ENCODE results near the gene UBE2D3.

UBE2D3 gene

GRCh38 chr4:102849579-102850104, 22.3 kb upstream of the UBE2D3 start:
- no peaks in the 10 kb centered on the region for H3K4me1 Mint-ChIP-seq (ENCODE audit: low read depth)
- no peaks in the 10 kb centered on the region for H3K27me3 Mint-ChIP-seq (ENCODE audit: low read depth)
- H3K36me3 Mint-ChIP-seq (ENCODE audit: low read depth) = peaks cover 7% of the 10 kb centered on the region
- H3K27ac Mint-ChIP-seq = no peak overlapping the region
- DNase-seq (ENCODE audit: low spot score) = no peak
- H3K9me3 Mint-ChIP-seq = peaks cover 4% of the 10 kb centered on the region
- H3K4me3 Mint-ChIP-seq = no peak overlapping the region

- no peak for DNase-seq (ENCODE audit: low spot score)
- peaks cover 3% of the 10 kb centered on the region for H3K36me3 Mint-ChIP-seq (ENCODE audit: low read depth)
- H3K27ac Mint-ChIP-seq = no peak overlapping the region
- H3K4me1 Mint-ChIP-seq (ENCODE audit: low read depth) = no peaks in the 10 kb centered on the region
- H3K4me3 Mint-ChIP-seq = no peak overlapping the region
- no peaks in the 10 kb centered on the region for H3K27me3 Mint-ChIP-seq (ENCODE audit: low read depth)
- H3K9me3 Mint-ChIP-seq = peaks cover 5% of the 10 kb centered on the region
Observed at GRCh38 chr4:102847687-102848086, 20.3 kb upstream of the UBE2D3 start.

- Mint-ChIP-seq H3K36me3 (ENCODE audit: low read depth) (peaks cover 10% of the 10 kb centered on the region), H3K27me3 (ENCODE audit: low read depth) (no peaks in the 10 kb centered on the region), H3K9me3 (peaks cover 13% of the 10 kb centered on the region), H3K4me3 (no peak overlapping the region), H3K4me1 (ENCODE audit: low read depth) (peaks cover 6% of the 10 kb centered on the region), H3K27ac (no peak overlapping the region)
- DNase-seq (ENCODE audit: low spot score) = no peak
Observed at GRCh38 chr4:102843938-102844337, 16.6 kb upstream of the UBE2D3 start.

- Mint-ChIP-seq H3K4me3 (no peak overlapping the region), H3K4me1 (ENCODE audit: low read depth) (peaks cover 13% of the 10 kb centered on the region), H3K27me3 (ENCODE audit: low read depth) (no peaks in the 10 kb centered on the region), H3K27ac (no peak overlapping the region), H3K36me3 (ENCODE audit: low read depth) (peaks cover 10% of the 10 kb centered on the region), H3K9me3 (peaks cover 13% of the 10 kb centered on the region)
- no peak for DNase-seq (ENCODE audit: low spot score)
Observed at GRCh38 chr4:102843273-102843672, 15.9 kb upstream of the UBE2D3 start.

DNA sequence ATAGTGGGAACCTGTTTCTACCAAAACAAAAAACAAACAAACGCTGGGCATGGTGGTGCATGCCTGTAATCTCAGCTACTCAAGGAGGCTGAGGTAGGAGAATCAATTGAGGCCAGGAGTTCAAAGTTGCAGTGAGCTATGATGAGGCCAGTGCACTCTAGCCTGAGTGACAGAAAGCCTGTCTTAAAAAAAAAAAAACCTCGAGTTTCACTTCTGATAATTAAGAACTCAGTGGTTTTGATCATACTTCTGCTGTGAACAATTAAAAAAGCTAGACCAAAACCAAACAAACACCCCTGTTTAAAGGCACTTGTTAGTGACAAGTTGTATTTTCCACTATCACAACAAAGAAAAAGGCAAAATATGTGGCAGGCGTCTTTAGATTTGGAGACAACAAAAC, 15.0 kb upstream of the UBE2D3 start:
- peaks cover 13% of the 10 kb centered on the region for H3K9me3 Mint-ChIP-seq
- no peak overlapping the region for H3K4me3 Mint-ChIP-seq
- H3K36me3 Mint-ChIP-seq (ENCODE audit: low read depth) = peaks cover 10% of the 10 kb centered on the region
- no peak overlapping the region for H3K27ac Mint-ChIP-seq
- H3K4me1 Mint-ChIP-seq (ENCODE audit: low read depth) = peaks cover 16% of the 10 kb centered on the region
- DNase-seq (ENCODE audit: low spot score) = no peak
- no peaks in the 10 kb centered on the region for H3K27me3 Mint-ChIP-seq (ENCODE audit: low read depth)

- Mint-ChIP-seq H3K4me1 (ENCODE audit: low read depth) (peaks cover 36% of the 10 kb centered on the region), H3K9me3 (no peaks in the 10 kb centered on the region), H3K27me3 (ENCODE audit: low read depth) (no peaks in the 10 kb centered on the region), H3K4me3 (no peak overlapping the region), H3K27ac (no peak overlapping the region), H3K36me3 (ENCODE audit: low read depth) (peaks cover 8% of the 10 kb centered on the region)
- no peak for DNase-seq (ENCODE audit: low spot score)
Observed at GRCh38 chr4:102836596-102836995, 9.2 kb upstream of the UBE2D3 start.

DNA sequence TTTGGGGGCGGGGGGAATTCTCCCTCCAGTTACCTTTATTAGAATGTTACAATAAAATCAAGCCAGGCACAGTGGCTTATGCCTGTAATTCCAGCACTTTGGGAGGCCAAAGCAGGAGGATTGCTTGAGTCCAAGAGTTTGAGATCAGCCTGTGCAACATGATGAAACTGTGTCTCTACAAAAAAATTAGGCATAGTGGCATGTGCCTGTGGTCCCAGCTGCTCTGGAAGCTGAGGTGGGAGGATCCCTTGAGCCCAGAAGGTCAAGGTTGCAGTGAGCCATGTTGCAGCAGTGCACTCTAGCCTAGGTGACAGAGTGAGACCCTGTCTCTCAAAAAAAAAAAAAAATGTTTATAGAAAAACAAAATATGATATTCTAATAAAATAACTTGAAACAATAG, 5.3 kb upstream of the UBE2D3 start:
- H3K4me3 Mint-ChIP-seq = no peak overlapping the region
- H3K36me3 Mint-ChIP-seq (ENCODE audit: low read depth) = peaks cover 4% of the 10 kb centered on the region
- no peaks in the 10 kb centered on the region for H3K27me3 Mint-ChIP-seq (ENCODE audit: low read depth)
- DNase-seq (ENCODE audit: low spot score) = no peak
- no peaks in the 10 kb centered on the region for H3K9me3 Mint-ChIP-seq
- no peak overlapping the region for H3K27ac Mint-ChIP-seq
- H3K4me1 Mint-ChIP-seq (ENCODE audit: low read depth) = peaks cover 29% of the 10 kb centered on the region

- peak overlapping the region; percentile 1 for H3K27ac Mint-ChIP-seq
Observed at GRCh38 chr4:102832105-102832504, 4.8 kb upstream of the UBE2D3 start.

DNA sequence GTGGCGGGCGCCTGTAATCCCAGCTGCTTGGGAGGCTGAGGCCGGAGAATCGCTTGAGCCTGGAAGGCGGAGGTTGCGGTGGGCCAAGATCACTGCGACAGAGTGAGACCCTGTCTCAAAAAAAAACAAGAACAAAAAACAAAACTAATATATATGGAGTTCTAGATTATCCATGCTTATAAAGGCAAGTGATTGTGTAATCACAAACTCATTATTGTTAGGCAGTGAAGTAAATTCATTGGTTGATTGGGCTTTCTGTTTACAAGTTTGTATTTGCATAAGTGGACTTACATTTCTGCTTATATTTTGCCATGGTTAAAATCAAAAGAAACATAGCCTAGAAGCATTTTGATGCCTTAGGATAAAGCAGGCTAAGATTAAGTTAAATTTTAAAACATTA, 2.5 kb upstream of the UBE2D3 start:
- Mint-ChIP-seq H3K36me3 (ENCODE audit: low read depth) (peaks cover 3% of the 10 kb centered on the region), H3K9me3 (no peaks in the 10 kb centered on the region), H3K4me3 (no peak overlapping the region), H3K27ac (no peak overlapping the region), H3K27me3 (ENCODE audit: low read depth) (no peaks in the 10 kb centered on the region), H3K4me1 (ENCODE audit: low read depth) (peaks cover 25% of the 10 kb centered on the region)
- DNase-seq (ENCODE audit: low spot score) = no peak

More at GRCh38 chr4:102832105-102832504, 4.8 kb upstream of the UBE2D3 start:
- Mint-ChIP-seq H3K27me3 (ENCODE audit: low read depth) (no peaks in the 10 kb centered on the region), H3K4me1 (ENCODE audit: low read depth) (peaks cover 29% of the 10 kb centered on the region), H3K36me3 (ENCODE audit: low read depth) (peaks cover 4% of the 10 kb centered on the region), H3K9me3 (no peaks in the 10 kb centered on the region), H3K4me3 (no peak overlapping the region)
- no peak for DNase-seq (ENCODE audit: low spot score)

- Mint-ChIP-seq H3K9me3 (no peaks in the 10 kb centered on the region), H3K36me3 (ENCODE audit: low read depth) (peaks cover 13% of the 10 kb centered on the region), H3K27me3 (ENCODE audit: low read depth) (no peaks in the 10 kb centered on the region), H3K27ac (no peak overlapping the region), H3K4me1 (ENCODE audit: low read depth) (peaks cover 27% of the 10 kb centered on the region), H3K4me3 (no peak overlapping the region)
- no peak for DNase-seq (ENCODE audit: low spot score)
Observed at GRCh38 chr4:102828497-102828808, 1.1 kb upstream of the UBE2D3 start.

DNA sequence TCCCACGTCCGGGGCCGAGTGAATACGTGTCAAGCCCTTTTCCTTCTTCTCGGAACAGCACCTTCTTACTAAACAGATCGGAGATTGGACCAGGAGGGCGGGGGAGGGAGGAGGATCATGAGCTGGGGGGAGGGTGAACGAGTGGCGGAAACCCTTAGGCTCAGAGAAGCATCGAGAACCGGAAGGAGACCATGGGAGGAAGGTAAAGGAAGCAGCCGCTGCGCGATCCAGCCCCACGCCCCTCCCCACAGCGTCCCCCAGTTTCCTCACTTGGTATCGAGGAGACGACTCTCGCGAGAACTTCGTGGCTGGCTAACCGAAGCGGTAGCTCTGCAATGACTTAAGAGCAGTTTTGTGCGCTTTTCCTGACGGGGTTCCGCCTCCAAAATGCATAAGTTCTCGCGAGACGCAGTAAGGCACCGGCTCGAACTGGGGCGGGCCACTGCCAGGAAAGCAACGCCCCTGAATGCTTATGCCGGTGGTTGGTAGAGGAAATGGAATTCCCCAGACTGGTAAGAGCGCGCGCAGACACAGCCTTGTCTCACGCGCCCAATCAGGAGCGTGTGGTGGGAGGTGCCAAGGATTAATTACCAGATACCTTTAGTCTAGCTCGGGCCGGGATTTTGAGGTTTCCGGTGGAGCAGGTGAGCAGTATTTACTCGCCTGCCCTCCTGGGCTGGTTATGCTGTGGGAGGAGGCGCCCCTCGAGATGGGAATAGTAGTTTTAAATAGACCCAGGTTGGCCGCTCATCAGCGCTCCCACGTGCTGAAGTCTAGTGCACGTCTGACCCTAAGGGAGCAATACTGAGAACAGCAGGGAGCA, 534 bp upstream of the UBE2D3 start:
- DNase-seq (ENCODE audit: low spot score) = peak; percentile 99
- Mint-ChIP-seq H3K36me3 (ENCODE audit: low read depth) (peaks cover 19% of the 10 kb centered on the region), H3K9me3 (no peaks in the 10 kb centered on the region), H3K27ac (no peak overlapping the region), H3K4me1 (ENCODE audit: low read depth) (peaks cover 28% of the 10 kb centered on the region), H3K27me3 (ENCODE audit: low read depth) (no peaks in the 10 kb centered on the region), H3K4me3 (no peak overlapping the region)

DNA sequence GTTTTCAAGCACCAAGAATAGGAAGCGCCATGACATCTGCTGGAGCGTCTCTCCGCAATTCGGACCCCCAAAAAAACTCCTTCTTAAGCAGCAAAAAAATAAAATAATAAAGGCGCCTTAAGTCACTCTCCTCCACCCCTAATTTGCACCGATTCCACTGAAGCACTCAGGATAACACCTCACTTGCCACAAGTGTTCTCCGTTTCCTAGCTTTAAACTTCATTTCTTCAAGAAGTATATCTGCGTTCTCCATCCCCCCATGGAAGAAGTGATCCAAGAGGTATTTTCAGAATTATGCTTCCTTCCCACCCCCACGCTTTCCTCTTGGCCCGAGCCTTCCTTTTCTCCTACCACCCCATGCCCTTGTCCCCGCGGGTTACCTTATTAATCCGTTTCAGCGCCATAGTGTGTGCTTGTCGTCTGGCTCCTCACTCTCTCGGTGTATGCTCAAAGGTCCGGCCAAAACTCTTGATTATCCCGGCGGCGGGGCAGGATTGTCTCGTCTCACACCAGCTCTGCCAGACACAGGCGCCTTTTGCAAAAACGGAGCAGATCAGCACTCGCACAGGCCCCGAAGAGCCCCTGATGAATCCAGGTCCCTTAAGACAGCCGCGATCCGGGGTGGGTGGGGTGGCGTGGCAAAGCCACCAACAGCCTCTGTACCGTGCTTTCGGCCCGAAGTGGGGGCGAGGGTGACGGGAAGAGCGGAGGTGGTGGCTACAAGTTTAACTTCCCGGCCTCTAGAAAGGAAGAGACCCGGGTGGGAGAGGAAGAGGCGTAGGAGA, 1.1 kb downstream of the UBE2D3 start:
- H3K36me3 Mint-ChIP-seq (ENCODE audit: low read depth) = peaks cover 29% of the 10 kb centered on the region
- H3K4me1 Mint-ChIP-seq (ENCODE audit: low read depth) = peaks cover 33% of the 10 kb centered on the region
- no peak overlapping the region for H3K4me3 Mint-ChIP-seq
- no peaks in the 10 kb centered on the region for H3K27me3 Mint-ChIP-seq (ENCODE audit: low read depth)
- H3K9me3 Mint-ChIP-seq = no peaks in the 10 kb centered on the region
- no peak overlapping the region for H3K27ac Mint-ChIP-seq
- peak; percentile 76 for DNase-seq (ENCODE audit: low spot score)

GRCh38 chr4:102825261-102826091, 1.9 kb downstream of the UBE2D3 start:
- Mint-ChIP-seq H3K4me3 (no peak overlapping the region), H3K27me3 (ENCODE audit: low read depth) (no peaks in the 10 kb centered on the region), H3K4me1 (ENCODE audit: low read depth) (peaks cover 40% of the 10 kb centered on the region), H3K9me3 (no peaks in the 10 kb centered on the region), H3K36me3 (ENCODE audit: low read depth) (peaks cover 36% of the 10 kb centered on the region), H3K27ac (no peak overlapping the region)
- DNase-seq (ENCODE audit: low spot score) = peak; percentile 47

DNA sequence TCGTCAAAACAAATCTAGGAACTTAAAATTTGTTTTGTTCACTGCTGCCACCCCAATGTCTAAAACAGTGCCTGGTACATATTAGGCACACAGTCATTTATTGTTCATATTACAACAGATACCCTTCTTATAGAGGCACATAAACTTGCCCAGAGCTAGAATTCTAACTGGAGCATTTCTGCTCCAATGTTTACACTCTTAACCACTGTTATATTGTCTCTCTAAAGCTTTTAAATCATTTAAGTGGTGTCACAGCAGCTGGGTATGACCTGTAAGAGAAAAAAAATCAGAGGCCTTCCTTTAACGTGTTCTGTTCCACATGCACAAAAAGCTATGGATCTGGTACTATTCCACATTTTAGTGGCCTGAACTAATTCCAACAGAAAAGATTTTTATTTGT, 3.0 kb downstream of the UBE2D3 start:
- peaks cover 50% of the 10 kb centered on the region for H3K4me1 Mint-ChIP-seq (ENCODE audit: low read depth)
- peaks cover 45% of the 10 kb centered on the region for H3K36me3 Mint-ChIP-seq (ENCODE audit: low read depth)
- no peak overlapping the region for H3K4me3 Mint-ChIP-seq
- no peaks in the 10 kb centered on the region for H3K9me3 Mint-ChIP-seq
- H3K27ac Mint-ChIP-seq = no peak overlapping the region
- DNase-seq (ENCODE audit: low spot score) = no peak
- no peaks in the 10 kb centered on the region for H3K27me3 Mint-ChIP-seq (ENCODE audit: low read depth)
